ENCODE data around the gene CLTB.
"Not testable (repeated sequence)": the region's sequence is repeated elsewhere in the genome, so short reads cannot be mapped to it uniquely, and the experiment has no call there.

Gene CLTB

GRCh38 chr5:176426876-176427275, 10.5 kb upstream of the CLTB start:
- no peak for DNase-seq

GRCh38 chr5:176425791-176426190, 9.5 kb upstream of the CLTB start:
- DNase-seq: no peak

GRCh38 chr5:176425138-176425537, 8.8 kb upstream of the CLTB start:
- no peak for DNase-seq

GRCh38 chr5:176424181-176424580, 7.8 kb upstream of the CLTB start:
- no peak for DNase-seq

- DNase-seq: no peak
Measured at GRCh38 chr5:176420972-176421544, 4.7 kb upstream of the CLTB start.

- DNase-seq: no peak
Measured at GRCh38 chr5:176420086-176420485, 3.7 kb upstream of the CLTB start.

- DNase-seq: no peak
Measured at GRCh38 chr5:176418251-176418650, 1.9 kb upstream of the CLTB start.

- DNase-seq: no peak
Measured at GRCh38 chr5:176416965-176417364, 626 bp upstream of the CLTB start.

- no peak for DNase-seq
Measured at GRCh38 chr5:176415240-176415951, 943 bp downstream of the CLTB start.

GRCh38 chr5:176414704-176415103, 1.6 kb downstream of the CLTB start:
- no peak for DNase-seq

GRCh38 chr5:176413709-176414191, 2.6 kb downstream of the CLTB start:
- no peak for DNase-seq

GRCh38 chr5:176413255-176413565, 3.1 kb downstream of the CLTB start:
- DNase-seq: no peak

- DNase-seq: no peak
Measured at GRCh38 chr5:176412517-176413254, 3.7 kb downstream of the CLTB start.

GRCh38 chr5:176410486-176411180, 5.7 kb downstream of the CLTB start:
- no peak for DNase-seq

- DNase-seq: no peak
Measured at GRCh38 chr5:176409765-176410164, 6.6 kb downstream of the CLTB start.

- DNase-seq: no peak
Measured at GRCh38 chr5:176408590-176408989, 7.7 kb downstream of the CLTB start.

- not testable (repeated sequence) for DNase-seq
Measured at GRCh38 chr5:176408252-176408573, 8.1 kb downstream of the CLTB start.

GRCh38 chr5:176407456-176408251, 8.7 kb downstream of the CLTB start:
- no peak for DNase-seq

GRCh38 chr5:176406436-176407052, 9.8 kb downstream of the CLTB start:
- no peak for DNase-seq

- DNase-seq: no peak
Measured at GRCh38 chr5:176405656-176406435, 10.5 kb downstream of the CLTB start.

Measured in CD4-positive, alpha-beta T cell treated with Interleukin-6 for 4 hours (primary cell).